GM23338 (cell line): Measurements from ENCODE around the gene PDP2. TPM values are rescaled to one million over a fixed set of nuclear protein-coding genes. Genes with fewer than 3 reads are reported as not detected.

ENCODE experiments used
- ATAC-seq: fragments of 200-7000 bp; cut with Tn5 transposase; 3 replicates; pipeline ENCODE4 v1.9.1; 2020
- DNase-seq: peaks from one replicate; pipeline ENCODE4 v3.0.0-alpha.2; 2015; ENCODE audit warnings: low spot score
- H2AFZ ChIP-seq: fragments of 200-600 bp; sonication (generic); 2 replicates; pipeline ENCODE4 v1.8.0; 2016; ENCODE audit warnings: antibody characterized with exemption, mild to moderate bottlenecking, moderate library complexity
- H3F3A ChIP-seq: fragments of 200-600 bp; sonication (generic); replicated peaks from 2 replicates; pipeline ENCODE4 v1.8.0; 2017; ENCODE audit warnings: antibody characterized with exemption, mixed run types, low read depth
- H3K27ac ChIP-seq: fragments of 200-600 bp; sonication (generic); 2 replicates; pipeline ENCODE4 v1.6.1; 2016; ENCODE audit warnings: low read depth
- H3K27me3 ChIP-seq: fragments of 200-600 bp; sonication (generic); 2 replicates; pipeline ENCODE4 v1.8.0; 2016; ENCODE audit warnings: mild to moderate bottlenecking, mixed run types, moderate library complexity; ENCODE audit not compliant: insufficient read depth
- H3K36me3 ChIP-seq: fragments of 200-600 bp; sonication (generic); 2 replicates; pipeline ENCODE4 v1.8.0; 2016; ENCODE audit warnings: mild to moderate bottlenecking; ENCODE audit not compliant: insufficient read depth
- H3K4me1 ChIP-seq: fragments of 200-600 bp; sonication (generic); 2 replicates; pipeline ENCODE4 v1.8.0; 2016; ENCODE audit warnings: mild to moderate bottlenecking, moderate library complexity; ENCODE audit not compliant: insufficient read depth
- H3K4me2 ChIP-seq: fragments of 200-600 bp; sonication (generic); 2 replicates; pipeline ENCODE4 v1.7.1; 2017; ENCODE audit warnings: mixed run types
- H3K4me3 ChIP-seq: fragments of 200-600 bp; sonication (generic); 2 replicates; pipeline ENCODE4 v1.6.1; 2016; ENCODE audit warnings: mixed run types
- H3K79me2 ChIP-seq: fragments of 200-600 bp; sonication (generic); replicated peaks from 2 replicates; pipeline ENCODE4 v1.8.0; 2017; ENCODE audit warnings: mild to moderate bottlenecking; ENCODE audit not compliant: insufficient read depth
- H3K9me2 ChIP-seq: fragments of 200-600 bp; sonication (generic); 2 replicates; pipeline ENCODE4 v1.8.0; 2017; ENCODE audit not compliant: insufficient read depth
- H4K20me1 ChIP-seq: fragments of 200-600 bp; sonication (generic); replicated peaks from 2 replicates; pipeline ENCODE4 v1.8.0; 2017; ENCODE audit warnings: mild to moderate bottlenecking; ENCODE audit not compliant: insufficient read depth
- H3K27ac Mint-ChIP-seq: 2 replicates; pipeline ENCODE4 v1.8.0; 2020; ENCODE audit warnings: inconsistent platforms, mild to moderate bottlenecking, moderate library complexity, mixed read lengths
- H3K27me3 Mint-ChIP-seq: 3 replicates; pipeline ENCODE4 v1.8.0; 2022; ENCODE audit warnings: low read depth, mild to moderate bottlenecking, moderate library complexity, mixed read lengths, inconsistent platforms; ENCODE audit not compliant: insufficient read depth, poor library complexity
- H3K36me3 Mint-ChIP-seq: 3 replicates; pipeline ENCODE4 v1.8.0; 2021; ENCODE audit warnings: low read depth, mild to moderate bottlenecking, inconsistent platforms, moderate library complexity, mixed read lengths
- H3K4me1 Mint-ChIP-seq: 3 replicates; pipeline ENCODE4 v1.8.0; 2020; ENCODE audit warnings: mild to moderate bottlenecking, inconsistent platforms, mixed read lengths
- H3K4me3 Mint-ChIP-seq: 3 replicates; pipeline ENCODE4 v1.8.0; 2021; ENCODE audit warnings: moderate library complexity, mild to moderate bottlenecking, inconsistent platforms, mixed read lengths
- H3K9me3 Mint-ChIP-seq: 3 replicates; pipeline ENCODE4 v1.8.0; 2020; ENCODE audit warnings: moderate library complexity, mild to moderate bottlenecking, inconsistent platforms, mixed read lengths
- ETS1 ChIP-seq: IDR thresholded peaks from 2 replicates; pipeline ENCODE4 v1.6.1; 2016; ENCODE audit warnings: antibody characterized with exemption
- EZH2 ChIP-seq: fragments of 200-600 bp; sonication (generic); IDR thresholded peaks from one replicate; pipeline ENCODE4 v1.8.0; 2017; ENCODE audit warnings: antibody characterized with exemption, mild to moderate bottlenecking, low read depth; ENCODE audit not compliant: unreplicated experiment
- EZH2phosphoT487 ChIP-seq: fragments of 200-600 bp; sonication (generic); IDR thresholded peaks from one replicate; pipeline ENCODE4 v1.8.1; 2018; ENCODE audit warnings: antibody characterized with exemption; ENCODE audit not compliant: unreplicated experiment
- JUNB ChIP-seq: IDR thresholded peaks from one replicate; pipeline ENCODE4 v1.6.1; 2016; ENCODE audit warnings: antibody characterized with exemption; ENCODE audit not compliant: unreplicated experiment
- NANOG ChIP-seq: IDR thresholded peaks from 2 replicates; pipeline ENCODE4 v1.6.1; 2016; ENCODE audit warnings: antibody characterized with exemption, borderline replicate concordance
- POLR2AphosphoS5 ChIP-seq: IDR thresholded peaks from 2 replicates; pipeline ENCODE4 v1.6.1; 2016; ENCODE audit warnings: antibody characterized with exemption, low read depth
- REST ChIP-seq: IDR thresholded peaks from one replicate; pipeline ENCODE4 v1.6.1; 2018; ENCODE audit warnings: antibody characterized with exemption; ENCODE audit not compliant: unreplicated experiment
- STAT1 ChIP-seq: IDR thresholded peaks from one replicate; pipeline ENCODE4 v1.6.1; 2016; ENCODE audit warnings: antibody characterized with exemption; ENCODE audit not compliant: unreplicated experiment
- ZNF114 ChIP-seq: fragments of 250-450 bp; sonication (Bioruptor Pico); IDR thresholded peaks from 2 replicates; pipeline ENCODE4 v1.5.0; 2020; ENCODE audit warnings: mild to moderate bottlenecking, moderate library complexity
- ZNF331 ChIP-seq: fragments of 250-450 bp; sonication (Bioruptor Pico); IDR thresholded peaks from 2 replicates; pipeline ENCODE4 v1.5.0; 2020; ENCODE audit warnings: low read depth, mild to moderate bottlenecking, moderate library complexity
- polyA plus RNA-seq: library from polyadenylated mRNA; unstranded; fragments of >200 nt; fragmentation: Nextera tagmentation; extraction: Ambion mirVana; gene quantifications from 2 replicates; pipeline ENCODE4 v1.2.1, GENCODE V29; 2016
- total RNA-seq: library from RNA; depleted of rRNA; stranded (reverse); fragments of >200 nt; shearing (Covaris generic); gene quantifications from 2 replicates; pipeline ENCODE4 v1.2.3, GENCODE V29; 2014

Gene PDP2
- total and polyA plus RNA-seq, 2 experiments from 2014 or later: 9.0 to 23.2 TPM

GRCh38 chr16:66920299-66920590 is 39.9 kb downstream of the PDP2 start (continued):
- TF ChIP-seq ZNF114 (CRISPR knock-in tag) (no peak), EZH2phosphoT487 (no peak)

- H3K27ac ChIP-seq: no peak overlapping the region
- no peak for DNase-seq
- H3K4me3 ChIP-seq: no peak overlapping the region
- no peaks in the 10 kb centered on the region for H3K9me2 ChIP-seq
- no peaks in the 10 kb centered on the region for H3K36me3 Mint-ChIP-seq
- H3K36me3 ChIP-seq: no peaks in the 10 kb centered on the region
- ATAC-seq: no peak
- H3K4me3 Mint-ChIP-seq: no peak overlapping the region; the same call in 2 of the 3 replicates
- no peaks in the 10 kb centered on the region for H3K4me1 ChIP-seq
- H3K27me3 Mint-ChIP-seq: peaks cover 29% of the 10 kb centered on the region
- no peaks in the 10 kb centered on the region for H3F3A ChIP-seq
- no peak overlapping the region for H3K4me2 ChIP-seq
- H4K20me1 ChIP-seq: no peaks in the 10 kb centered on the region
- no peaks in the 10 kb centered on the region; the same call in 2 of the 3 replicates for H3K9me3 Mint-ChIP-seq
- no peaks in the 10 kb centered on the region; the same call in 2 of the 3 replicates for H3K4me1 Mint-ChIP-seq
- peaks cover 32% of the 10 kb centered on the region for H3K27me3 ChIP-seq
- H2AFZ ChIP-seq: 0 out of 2 replicates have a peak overlapping the region, but pooled peaks have one; percentile 63
- H3K79me2 ChIP-seq: no peaks in the 10 kb centered on the region
- H3K27ac Mint-ChIP-seq: no peak overlapping the region
- TF ChIP-seq POLR2AphosphoS5 (no peak), ZNF331 (no peak), EZH2phosphoT487 (no peak), STAT1 (no peak), NANOG (no peak), JUNB (no peak), ETS1 (no peak), REST (no peak), EZH2 (no peak)
These were observed 40.8 kb downstream of the PDP2 start for GRCh38 chr16:66920924-66921680.
